ENCODE results near the gene AAGAB. TPM values are rescaled to one million over a fixed set of nuclear protein-coding genes. Genes with fewer than 3 reads are reported as not detected.
A peak's percentile ranks its signal among the peaks of the same experiment; 100 is the strongest.

Gene AAGAB
- total RNA-seq, 1 donor from 2014 or later, result 27.8 TPM

- H3K4me1 ChIP-seq, result peaks cover 15 to 35% of the 10 kb centered on the region in 2 donors
- no peak for DNase-seq (ENCODE audit: low spot score in 2 of 2)
- H3K27me3 ChIP-seq, result no peaks in the 10 kb centered on the region
- H3K36me3 ChIP-seq, result peaks cover 7 to 17% of the 10 kb centered on the region in 2 donors
- intact Hi-C loops (cut with DNase I), result no loop called here
- peak overlapping the region; percentile 30 to 51 for H3K27ac ChIP-seq
- H3K4me3 ChIP-seq, result no peak overlapping the region
- TF ChIP-seq CTCF (IDR thresholded peaks at IDR 0.05), result no peak
- H3K9me3 ChIP-seq, result no peaks in the 10 kb centered on the region
Observed at GRCh38 chr15:67176195-67176971, 78.1 kb downstream of the AAGAB start.

GRCh38 chr15:67175643-67176071, 78.8 kb downstream of the AAGAB start:
- Histone ChIP-seq H3K36me3 (peaks cover 6 to 21% of the 10 kb centered on the region in 2 donors), H3K4me3 (no peak overlapping the region), H3K9me3 (no peaks in the 10 kb centered on the region), H3K27ac (peak overlapping the region; percentile 30 to 48), H3K27me3 (no peaks in the 10 kb centered on the region), H3K4me1 (peaks cover 15 to 35% of the 10 kb centered on the region in 2 donors)
- peak in 1 of 2 donors; percentile 82 for DNase-seq (ENCODE audit: low spot score in 2 of 2)
- intact Hi-C loops (cut with DNase I), result no loop called here
- no peak for TF ChIP-seq CTCF (IDR thresholded peaks at IDR 0.05)

GRCh38 chr15:67174864-67175573, 79.4 kb downstream of the AAGAB start:
- DNase-seq (ENCODE audit: low spot score in 2 of 2), result no peak
- Histone ChIP-seq H3K9me3 (no peaks in the 10 kb centered on the region), H3K4me1 (peaks cover 15 to 35% of the 10 kb centered on the region in 2 donors), H3K36me3 (peaks cover 10 to 23% of the 10 kb centered on the region in 2 donors), H3K27me3 (no peaks in the 10 kb centered on the region), H3K4me3 (no peak overlapping the region), H3K27ac (peak overlapping the region; percentile 30 to 48)
- no peak for TF ChIP-seq CTCF (IDR thresholded peaks at IDR 0.05)
- intact Hi-C loops (cut with DNase I), result no loop called here

GRCh38 chr15:67174446-67174845, 80.0 kb downstream of the AAGAB start:
- Histone ChIP-seq H3K27ac (peak overlapping the region in 1 of 2 donors; percentile 30), H3K4me1 (peaks cover 15 to 35% of the 10 kb centered on the region in 2 donors), H3K4me3 (no peak overlapping the region), H3K9me3 (no peaks in the 10 kb centered on the region), H3K27me3 (no peaks in the 10 kb centered on the region), H3K36me3 (peaks cover 10 to 21% of the 10 kb centered on the region in 2 donors)
- TF ChIP-seq CTCF (IDR thresholded peaks at IDR 0.05), result no peak
- intact Hi-C loops (cut with DNase I), result no loop called here
- no peak for DNase-seq (ENCODE audit: low spot score in 2 of 2)

- H3K9me3 ChIP-seq, result no peaks in the 10 kb centered on the region
- no peak overlapping the region for H3K4me3 ChIP-seq
- H3K4me1 ChIP-seq, result peaks cover 15 to 32% of the 10 kb centered on the region in 2 donors
- H3K27me3 ChIP-seq, result no peaks in the 10 kb centered on the region
- intact Hi-C loops (cut with DNase I), result no loop called here
- H3K27ac ChIP-seq, result no peak overlapping the region
- no peak for TF ChIP-seq CTCF (IDR thresholded peaks at IDR 0.05)
- H3K36me3 ChIP-seq, result peaks cover 11 to 26% of the 10 kb centered on the region in 2 donors
- DNase-seq (ENCODE audit: low spot score in 2 of 2), result no peak
Observed at GRCh38 chr15:67173786-67174185, 80.7 kb downstream of the AAGAB start.

Measured in ascending aorta (tissue), 2 donors.